ENCODE results near the gene ERICH6B. TPM values are rescaled to one million over a fixed set of nuclear protein-coding genes. Genes with fewer than 3 reads are reported as not detected.

The ERICH6B gene
- total RNA-seq, 4 donors from 2014 or later, result not detected

DNA sequence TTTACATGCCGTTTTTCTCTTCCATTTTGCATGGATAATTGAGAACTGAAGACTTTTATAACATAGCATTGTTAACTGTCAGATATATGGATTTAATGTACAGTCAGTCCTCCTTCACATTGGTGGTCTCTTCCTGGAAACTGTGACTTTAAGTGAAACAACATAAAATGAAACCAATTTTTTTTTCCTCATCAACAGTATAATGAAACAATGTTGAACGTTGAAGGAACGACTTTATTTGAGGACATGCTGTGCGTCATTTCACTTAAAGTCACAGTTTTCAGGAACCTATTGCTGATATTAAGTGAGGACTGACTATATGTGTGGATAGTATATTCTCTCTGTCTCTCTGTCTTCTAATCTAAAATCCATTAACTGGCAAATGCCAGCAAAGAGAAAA, 96.0 kb downstream of the ERICH6B start:
- H3K9me3 ChIP-seq, result no peaks in the 10 kb centered on the region

DNA sequence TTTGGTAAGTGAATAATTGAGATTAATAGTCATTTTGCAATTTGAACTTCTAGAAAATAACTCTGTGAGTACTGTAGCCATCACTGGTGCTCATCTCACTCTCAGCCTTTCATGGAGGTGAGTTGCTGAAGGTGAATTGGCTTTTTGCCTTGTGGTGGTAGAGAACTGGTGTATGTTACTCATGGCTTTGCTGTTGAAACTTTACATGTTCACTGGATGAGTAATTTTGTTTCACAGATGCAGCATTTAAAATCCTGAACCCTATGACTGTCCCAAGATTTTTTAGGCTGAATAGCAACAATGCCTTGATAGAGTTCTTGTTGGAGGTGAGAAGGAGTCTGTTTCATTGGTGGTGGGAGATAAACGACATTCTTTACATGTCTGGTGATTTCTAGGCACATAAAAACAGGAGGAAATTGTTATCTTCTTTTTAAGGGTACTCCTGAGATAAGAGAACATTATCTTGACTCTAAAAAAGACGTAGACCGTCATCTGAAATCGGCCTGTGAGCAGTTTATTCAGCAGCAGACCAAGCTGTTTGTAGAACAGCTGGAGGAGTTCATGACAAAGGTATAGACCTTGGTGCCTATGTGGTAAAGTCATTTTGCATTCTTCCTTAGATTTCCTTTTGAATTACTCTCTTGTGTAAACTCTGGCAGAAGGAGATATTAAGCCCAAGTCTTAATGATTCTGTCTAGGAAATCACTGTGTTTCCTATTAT, 96.9 kb downstream of the ERICH6B start:
- Histone ChIP-seq H3K4me3 (no peak overlapping the region), H3K36me3 (peaks cover 84% of the 10 kb centered on the region), H3K4me1 (no peaks in the 10 kb centered on the region), H3K27ac (no peak overlapping the region), H3K9me3 (no peaks in the 10 kb centered on the region), H3K27me3 (no peaks in the 10 kb centered on the region)
- TF ChIP-seq POLR2A (IDR thresholded peaks at IDR 0.05) (no peak), POLR2AphosphoS5 (IDR thresholded peaks at IDR 0.05) (no peak)
- TF ChIP-seq, protein P1, sequence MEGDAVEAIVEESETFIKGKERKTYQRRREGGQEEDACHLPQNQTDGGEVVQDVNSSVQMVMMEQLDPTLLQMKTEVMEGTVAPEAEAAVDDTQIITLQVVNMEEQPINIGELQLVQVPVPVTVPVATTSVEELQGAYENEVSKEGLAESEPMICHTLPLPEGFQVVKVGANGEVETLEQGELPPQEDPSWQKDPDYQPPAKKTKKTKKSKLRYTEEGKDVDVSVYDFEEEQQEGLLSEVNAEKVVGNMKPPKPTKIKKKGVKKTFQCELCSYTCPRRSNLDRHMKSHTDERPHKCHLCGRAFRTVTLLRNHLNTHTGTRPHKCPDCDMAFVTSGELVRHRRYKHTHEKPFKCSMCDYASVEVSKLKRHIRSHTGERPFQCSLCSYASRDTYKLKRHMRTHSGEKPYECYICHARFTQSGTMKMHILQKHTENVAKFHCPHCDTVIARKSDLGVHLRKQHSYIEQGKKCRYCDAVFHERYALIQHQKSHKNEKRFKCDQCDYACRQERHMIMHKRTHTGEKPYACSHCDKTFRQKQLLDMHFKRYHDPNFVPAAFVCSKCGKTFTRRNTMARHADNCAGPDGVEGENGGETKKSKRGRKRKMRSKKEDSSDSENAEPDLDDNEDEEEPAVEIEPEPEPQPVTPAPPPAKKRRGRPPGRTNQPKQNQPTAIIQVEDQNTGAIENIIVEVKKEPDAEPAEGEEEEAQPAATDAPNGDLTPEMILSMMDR (IDR thresholded peaks at IDR 0.05), result no peak
- WGBS, result 75% methylated on average over 4 of the region's 4 CpGs
- no peak for DNase-seq (ENCODE audit: low spot score in 2 of 2)

More for the DNA sequence above, 96.0 kb downstream of the ERICH6B start:
- TF ChIP-seq, protein P1 (IDR thresholded peaks at IDR 0.05), result no peak
- TF ChIP-seq POLR2A (IDR thresholded peaks at IDR 0.05) (no peak), EP300 (IDR thresholded peaks at IDR 0.05) (no peak), POLR2AphosphoS5 (IDR thresholded peaks at IDR 0.05) (no peak)
- Histone ChIP-seq H3K27me3 (no peaks in the 10 kb centered on the region), H3K4me3 (no peak overlapping the region), H3K36me3 (peaks cover 85% of the 10 kb centered on the region), H3K27ac (no peak overlapping the region), H3K4me1 (no peaks in the 10 kb centered on the region)
- DNase-seq (ENCODE audit: low spot score in 2 of 2), result no peak
- 84% methylated on average over 4 of the region's 4 CpGs for WGBS

DNA sequence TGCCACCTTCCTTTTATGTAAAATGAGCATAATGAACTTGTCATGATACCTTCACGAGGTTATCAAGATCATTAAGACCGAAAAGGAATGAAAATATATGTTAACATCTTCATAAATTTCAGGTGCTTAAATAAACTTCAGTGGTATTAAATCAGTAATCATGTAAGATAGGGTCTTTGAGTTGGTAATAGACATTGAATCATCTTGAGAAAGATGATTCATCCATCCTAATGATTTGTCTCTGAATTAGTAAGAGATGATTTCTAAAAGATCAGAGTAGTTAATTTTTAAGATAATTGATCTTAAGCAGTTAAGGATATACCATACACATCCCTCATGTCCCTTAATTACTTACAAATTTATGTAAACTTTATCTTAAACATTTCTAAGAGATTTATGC, 98.8 kb downstream of the ERICH6B start:
- Histone ChIP-seq H3K27me3 (no peaks in the 10 kb centered on the region), H3K27ac (no peak overlapping the region), H3K4me1 (no peaks in the 10 kb centered on the region), H3K9me3 (no peaks in the 10 kb centered on the region), H3K4me3 (no peak overlapping the region), H3K36me3 (peaks cover 84% of the 10 kb centered on the region)
- WGBS, result 85% methylated on average over 2 of the region's 2 CpGs
- TF ChIP-seq EP300 (IDR thresholded peaks at IDR 0.05) (no peak), POLR2AphosphoS5 (IDR thresholded peaks at IDR 0.05) (no peak), POLR2A (IDR thresholded peaks at IDR 0.05) (no peak)
- TF ChIP-seq, protein P1 (IDR thresholded peaks at IDR 0.05), result no peak
- DNase-seq (ENCODE audit: low spot score in 2 of 2), result no peak

DNA sequence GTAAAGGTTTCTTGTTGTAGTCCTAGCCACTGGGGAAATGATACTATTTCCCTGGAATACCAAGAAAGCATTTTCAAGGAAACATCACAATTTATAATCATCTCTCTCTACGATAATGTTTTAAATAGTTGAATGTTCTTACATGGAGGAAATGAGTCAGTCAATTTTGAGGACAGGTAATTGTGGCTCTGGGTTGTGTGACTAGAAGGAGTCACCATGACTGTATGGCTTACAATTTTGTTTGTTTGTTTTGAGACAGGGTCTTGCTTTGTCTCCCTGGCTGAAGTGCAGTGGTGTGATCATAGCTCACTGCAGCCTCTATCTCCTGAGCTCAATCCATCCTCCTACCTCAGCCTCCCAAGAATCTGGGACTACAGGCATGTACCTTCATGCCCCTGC, 103.4 kb downstream of the ERICH6B start:
- TF ChIP-seq POLR2AphosphoS5 (IDR thresholded peaks at IDR 0.05), result no peak
- TF ChIP-seq POLR2A (IDR thresholded peaks at IDR 0.05), result no peak
- TF ChIP-seq EP300 (IDR thresholded peaks at IDR 0.05), result no peak
- TF ChIP-seq, protein P1 (IDR thresholded peaks at IDR 0.05), result no peak
- WGBS, result 71% methylated on average over 1 of the region's 1 CpG
- Histone ChIP-seq H3K4me1 (no peaks in the 10 kb centered on the region), H3K36me3 (peaks cover 71% of the 10 kb centered on the region), H3K27ac (no peak overlapping the region), H3K27me3 (no peaks in the 10 kb centered on the region), H3K4me3 (no peak overlapping the region), H3K9me3 (no peaks in the 10 kb centered on the region)
- DNase-seq (ENCODE audit: low spot score in 2 of 2), result no peak

DNA sequence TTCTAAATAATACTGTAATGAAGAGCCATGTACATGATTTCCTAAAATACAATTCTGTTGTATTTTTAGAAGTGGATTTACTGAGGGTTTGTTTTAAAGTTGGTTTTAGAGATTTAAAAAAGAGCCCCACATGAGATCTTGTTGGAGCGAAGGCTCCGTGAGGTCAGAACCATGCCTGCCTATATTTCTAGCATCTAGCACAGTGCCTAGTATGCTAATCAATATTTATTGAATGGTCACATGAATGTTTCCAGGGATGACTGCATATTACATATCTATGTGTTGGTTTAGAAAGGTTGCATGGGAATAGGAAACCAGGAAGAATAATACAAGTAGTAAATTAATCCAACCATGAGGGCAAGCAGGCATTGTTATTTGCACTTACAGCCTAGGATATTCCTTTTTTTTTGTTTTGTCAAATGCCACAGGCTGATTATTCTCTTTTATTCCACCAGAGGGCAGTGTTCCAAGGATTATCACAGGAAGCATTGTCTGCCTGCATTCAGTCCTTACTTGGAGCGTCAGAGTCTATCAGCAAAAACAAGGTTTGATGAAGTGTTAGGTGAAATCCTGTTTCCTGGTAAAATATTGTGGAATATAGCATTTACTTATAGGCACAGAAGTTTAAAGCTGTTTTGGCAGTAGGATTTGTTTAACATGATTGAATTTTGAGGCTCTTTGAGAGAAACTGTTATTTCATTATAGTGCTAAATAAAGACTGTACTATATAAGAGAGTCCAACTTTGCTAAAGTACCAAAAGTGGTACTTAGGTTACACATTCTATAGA, 104.0 kb downstream of the ERICH6B start:
- DNase-seq (ENCODE audit: low spot score in 2 of 2), result no peak
- Histone ChIP-seq H3K36me3 (peaks cover 71% of the 10 kb centered on the region), H3K27ac (no peak overlapping the region), H3K4me1 (no peaks in the 10 kb centered on the region), H3K9me3 (no peaks in the 10 kb centered on the region), H3K4me3 (no peak overlapping the region), H3K27me3 (no peaks in the 10 kb centered on the region)
- no peak for TF ChIP-seq EP300 (IDR thresholded peaks at IDR 0.05)
- TF ChIP-seq, protein P1 (IDR thresholded peaks at IDR 0.05), result peak; percentile 70 to 83
- WGBS, result 66% methylated on average over 3 of the region's 3 CpGs
